K562 (cell line): Measurements from ENCODE around the gene FBXO10. TPM values are rescaled to one million over a fixed set of nuclear protein-coding genes. Genes with fewer than 3 reads are reported as not detected.
A peak's percentile ranks its signal among the peaks of the same experiment; 100 is the strongest.

Experiments
- CBX8 ChIP-seq: fragments of 200-600 bp; sonication (generic); IDR thresholded peaks from 2 replicates; pipeline ENCODE4 v1.6.1; 2012; ENCODE audit warnings: borderline replicate concordance, mixed run types, low read depth, mild to moderate bottlenecking, moderate library complexity, mixed read lengths, low read length, control low read depth, inconsistent platforms; ENCODE audit not compliant: poor library complexity, severe bottlenecking; ENCODE audit errors: extremely low read depth
- CHD2 ChIP-seq: IDR thresholded peaks from 2 replicates; pipeline ENCODE4 v1.6.1; 2011; ENCODE audit warnings: low read depth, low read length
- ELF1 ChIP-seq: fragments of 200-800 bp; sonication (Bioruptor generic); IDR thresholded peaks from 2 replicates; pipeline ENCODE4 v1.6.1; 2016; ENCODE audit warnings: missing genetic modification characterization, missing compliant biosample characterization
- FOS ChIP-seq: IDR thresholded peaks from 3 replicates; pipeline ENCODE4 v1.6.1; 2011; ENCODE audit not compliant: insufficient read length; ENCODE audit errors: extremely low read depth
- FOSL1 ChIP-seq: fragments of 200-800 bp; sonication (Bioruptor generic); conservative IDR thresholded peaks from 2 replicates; pipeline ENCODE4 v1.6.1; 2016; ENCODE audit warnings: missing genetic modification characterization, missing compliant biosample characterization
- HNRNPLL ChIP-seq: fragments of 200-400 bp; formaldehyde crosslinking; IDR thresholded peaks from 2 replicates; pipeline ENCODE4 v1.6.1; 2017; ENCODE audit warnings: low read length, low read depth, mild to moderate bottlenecking; ENCODE audit not compliant: poor library complexity, severe bottlenecking
- KLF13 ChIP-seq: fragments of 450-650 bp; IDR thresholded peaks from 2 replicates; pipeline ENCODE4 v1.6.1; 2016; ENCODE audit warnings: missing genetic modification characterization, low read depth, mild to moderate bottlenecking, missing compliant biosample characterization, moderate library complexity, borderline replicate concordance
- MBD1 ChIP-seq: fragments of 250-450 bp; sonication (Bioruptor Pico); IDR thresholded peaks from 2 replicates; pipeline ENCODE4 v1.8.0; 2022; ENCODE audit warnings: inconsistent platforms
- PHF21A ChIP-seq: fragments of 450-650 bp; IDR thresholded peaks from 2 replicates; pipeline ENCODE4 v1.6.1; 2017; ENCODE audit warnings: low read depth, borderline replicate concordance
- PML ChIP-seq: IDR thresholded peaks from 2 replicates; pipeline ENCODE4 v1.6.1; 2012; ENCODE audit warnings: low read length, inconsistent platforms
- PTBP1 ChIP-seq: fragments of 200-400 bp; formaldehyde crosslinking; IDR thresholded peaks from 2 replicates; pipeline ENCODE4 v1.6.1; 2017; ENCODE audit warnings: low read depth, low read length
- SUPT5H ChIP-seq: fragments of 450-650 bp; IDR thresholded peaks from 2 replicates; pipeline ENCODE4 v1.6.1; 2016
- ZBTB1 ChIP-seq: sonication (generic); formaldehyde crosslinking; IDR thresholded peaks from 2 replicates; pipeline ENCODE4 v1.8.1; 2023; ENCODE audit warnings: missing genetic modification reagents, low read depth, mild to moderate bottlenecking, borderline replicate concordance
- ZNF224 ChIP-seq: sonication (generic); formaldehyde crosslinking; IDR thresholded peaks from 2 replicates; pipeline ENCODE4 v1.8.0; 2022; ENCODE audit warnings: mild to moderate bottlenecking, missing genetic modification reagents
- polyA plus RNA-seq, 8 experiments: library from polyadenylated mRNA; depleted of rRNA in 4 of 8; stranded (reverse) in 5 of 8; unstranded in 3 of 8; fragments of >200 nt; fragmentation: Nextera tagmentation in 2 of 8; fragmentation: Illumina TruSeq in 1 of 8; extraction: Ambion mirVana in 2 of 8; extraction: Trizol in 1 of 8; gene quantifications; 2 replicates each; pipeline versions ENCODE4 v1.2.1 to v1.2.3, GENCODE V29; 2011 to 2014; ENCODE audit warnings: inconsistent platforms in 1 of 8, missing spikeins in 1 of 8
- total RNA-seq, 7 experiments: library from RNA; depleted of rRNA in 6 of 7; stranded (reverse); fragments of >200 nt in 6 of 7; fragmentation: Illumina TruSeq in 2 of 7; extraction: Trizol in 2 of 7; gene quantifications; 2 replicates each; pipeline versions ENCODE4 v1.2.1 to v1.2.3, GENCODE V29; 2011 to 2021; ENCODE audit warnings: low replicate concordance in 1 of 7
- TF ChIP-seq, protein P1 (sequence below): fragments of 200-600 bp; sonication (generic); IDR thresholded peaks from one replicate; pipeline ENCODE4 v1.6.1; 2012; ENCODE audit warnings: mild to moderate bottlenecking, low read depth, low read length, inconsistent platforms

FBXO10 gene
- total and polyA plus RNA-seq, 9 of the 15 experiments (the other 6 are each of a cell fraction or from before 2014, with no cell fraction given) = 0.84 to 9.9 (median 6.0) TPM

GRCh38 chr9:37464426-37465248 is 111.5 kb downstream of the FBXO10 start (continued):
- TF ChIP-seq, protein P1, sequence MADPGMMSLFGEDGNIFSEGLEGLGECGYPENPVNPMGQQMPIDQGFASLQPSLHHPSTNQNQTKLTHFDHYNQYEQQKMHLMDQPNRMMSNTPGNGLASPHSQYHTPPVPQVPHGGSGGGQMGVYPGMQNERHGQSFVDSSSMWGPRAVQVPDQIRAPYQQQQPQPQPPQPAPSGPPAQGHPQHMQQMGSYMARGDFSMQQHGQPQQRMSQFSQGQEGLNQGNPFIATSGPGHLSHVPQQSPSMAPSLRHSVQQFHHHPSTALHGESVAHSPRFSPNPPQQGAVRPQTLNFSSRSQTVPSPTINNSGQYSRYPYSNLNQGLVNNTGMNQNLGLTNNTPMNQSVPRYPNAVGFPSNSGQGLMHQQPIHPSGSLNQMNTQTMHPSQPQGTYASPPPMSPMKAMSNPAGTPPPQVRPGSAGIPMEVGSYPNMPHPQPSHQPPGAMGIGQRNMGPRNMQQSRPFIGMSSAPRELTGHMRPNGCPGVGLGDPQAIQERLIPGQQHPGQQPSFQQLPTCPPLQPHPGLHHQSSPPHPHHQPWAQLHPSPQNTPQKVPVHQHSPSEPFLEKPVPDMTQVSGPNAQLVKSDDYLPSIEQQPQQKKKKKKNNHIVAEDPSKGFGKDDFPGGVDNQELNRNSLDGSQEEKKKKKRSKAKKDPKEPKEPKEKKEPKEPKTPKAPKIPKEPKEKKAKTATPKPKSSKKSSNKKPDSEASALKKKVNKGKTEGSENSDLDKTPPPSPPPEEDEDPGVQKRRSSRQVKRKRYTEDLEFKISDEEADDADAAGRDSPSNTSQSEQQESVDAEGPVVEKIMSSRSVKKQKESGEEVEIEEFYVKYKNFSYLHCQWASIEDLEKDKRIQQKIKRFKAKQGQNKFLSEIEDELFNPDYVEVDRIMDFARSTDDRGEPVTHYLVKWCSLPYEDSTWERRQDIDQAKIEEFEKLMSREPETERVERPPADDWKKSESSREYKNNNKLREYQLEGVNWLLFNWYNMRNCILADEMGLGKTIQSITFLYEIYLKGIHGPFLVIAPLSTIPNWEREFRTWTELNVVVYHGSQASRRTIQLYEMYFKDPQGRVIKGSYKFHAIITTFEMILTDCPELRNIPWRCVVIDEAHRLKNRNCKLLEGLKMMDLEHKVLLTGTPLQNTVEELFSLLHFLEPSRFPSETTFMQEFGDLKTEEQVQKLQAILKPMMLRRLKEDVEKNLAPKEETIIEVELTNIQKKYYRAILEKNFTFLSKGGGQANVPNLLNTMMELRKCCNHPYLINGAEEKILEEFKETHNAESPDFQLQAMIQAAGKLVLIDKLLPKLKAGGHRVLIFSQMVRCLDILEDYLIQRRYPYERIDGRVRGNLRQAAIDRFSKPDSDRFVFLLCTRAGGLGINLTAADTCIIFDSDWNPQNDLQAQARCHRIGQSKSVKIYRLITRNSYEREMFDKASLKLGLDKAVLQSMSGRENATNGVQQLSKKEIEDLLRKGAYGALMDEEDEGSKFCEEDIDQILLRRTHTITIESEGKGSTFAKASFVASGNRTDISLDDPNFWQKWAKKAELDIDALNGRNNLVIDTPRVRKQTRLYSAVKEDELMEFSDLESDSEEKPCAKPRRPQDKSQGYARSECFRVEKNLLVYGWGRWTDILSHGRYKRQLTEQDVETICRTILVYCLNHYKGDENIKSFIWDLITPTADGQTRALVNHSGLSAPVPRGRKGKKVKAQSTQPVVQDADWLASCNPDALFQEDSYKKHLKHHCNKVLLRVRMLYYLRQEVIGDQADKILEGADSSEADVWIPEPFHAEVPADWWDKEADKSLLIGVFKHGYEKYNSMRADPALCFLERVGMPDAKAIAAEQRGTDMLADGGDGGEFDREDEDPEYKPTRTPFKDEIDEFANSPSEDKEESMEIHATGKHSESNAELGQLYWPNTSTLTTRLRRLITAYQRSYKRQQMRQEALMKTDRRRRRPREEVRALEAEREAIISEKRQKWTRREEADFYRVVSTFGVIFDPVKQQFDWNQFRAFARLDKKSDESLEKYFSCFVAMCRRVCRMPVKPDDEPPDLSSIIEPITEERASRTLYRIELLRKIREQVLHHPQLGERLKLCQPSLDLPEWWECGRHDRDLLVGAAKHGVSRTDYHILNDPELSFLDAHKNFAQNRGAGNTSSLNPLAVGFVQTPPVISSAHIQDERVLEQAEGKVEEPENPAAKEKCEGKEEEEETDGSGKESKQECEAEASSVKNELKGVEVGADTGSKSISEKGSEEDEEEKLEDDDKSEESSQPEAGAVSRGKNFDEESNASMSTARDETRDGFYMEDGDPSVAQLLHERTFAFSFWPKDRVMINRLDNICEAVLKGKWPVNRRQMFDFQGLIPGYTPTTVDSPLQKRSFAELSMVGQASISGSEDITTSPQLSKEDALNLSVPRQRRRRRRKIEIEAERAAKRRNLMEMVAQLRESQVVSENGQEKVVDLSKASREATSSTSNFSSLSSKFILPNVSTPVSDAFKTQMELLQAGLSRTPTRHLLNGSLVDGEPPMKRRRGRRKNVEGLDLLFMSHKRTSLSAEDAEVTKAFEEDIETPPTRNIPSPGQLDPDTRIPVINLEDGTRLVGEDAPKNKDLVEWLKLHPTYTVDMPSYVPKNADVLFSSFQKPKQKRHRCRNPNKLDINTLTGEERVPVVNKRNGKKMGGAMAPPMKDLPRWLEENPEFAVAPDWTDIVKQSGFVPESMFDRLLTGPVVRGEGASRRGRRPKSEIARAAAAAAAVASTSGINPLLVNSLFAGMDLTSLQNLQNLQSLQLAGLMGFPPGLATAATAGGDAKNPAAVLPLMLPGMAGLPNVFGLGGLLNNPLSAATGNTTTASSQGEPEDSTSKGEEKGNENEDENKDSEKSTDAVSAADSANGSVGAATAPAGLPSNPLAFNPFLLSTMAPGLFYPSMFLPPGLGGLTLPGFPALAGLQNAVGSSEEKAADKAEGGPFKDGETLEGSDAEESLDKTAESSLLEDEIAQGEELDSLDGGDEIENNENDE = no peak
- TF ChIP-seq PML = no peak
- no peak for TF ChIP-seq MBD1 (CRISPR knock-in tag)
- TF ChIP-seq ZBTB1 = 0 out of 2 replicates have a peak, but pooled peaks have one; percentile 54
- TF ChIP-seq FOSL1 (tag) = no peak
- no peak for TF ChIP-seq FOS
- no peak for TF ChIP-seq CBX8
- TF ChIP-seq SUPT5H = peak; percentile 77
- no peak for TF ChIP-seq ELF1
- TF ChIP-seq PTBP1 = no peak
- TF ChIP-seq KLF13 (tag) = peak; percentile 84; the same call in 1 of the 2 replicates
- no peak for TF ChIP-seq CHD2
- no peak for TF ChIP-seq HNRNPLL
- TF ChIP-seq ZNF224 = no peak
- TF ChIP-seq PHF21A = no peak
